ENCODE results near the gene EZH1. TPM values are rescaled to one million over a fixed set of nuclear protein-coding genes. Genes with fewer than 3 reads are reported as not detected.

Gene EZH1
- total and polyA plus RNA-seq, 2 experiments from 2014 or later, result 9.5 to 22.5 TPM

GRCh38 chr17:42675348-42675964 lies 69.4 kb downstream of the EZH1 start:
- TF ChIP-seq EZH2 (IDR thresholded peaks at IDR 0.05; ENCODE audit: borderline replicate concordance) (no peak), EZH2phosphoT487 (IDR thresholded peaks at IDR 0.05; ENCODE audit: low read depth, severe bottlenecking, unreplicated experiment) (no peak)
- TF ChIP-seq, protein P1, sequence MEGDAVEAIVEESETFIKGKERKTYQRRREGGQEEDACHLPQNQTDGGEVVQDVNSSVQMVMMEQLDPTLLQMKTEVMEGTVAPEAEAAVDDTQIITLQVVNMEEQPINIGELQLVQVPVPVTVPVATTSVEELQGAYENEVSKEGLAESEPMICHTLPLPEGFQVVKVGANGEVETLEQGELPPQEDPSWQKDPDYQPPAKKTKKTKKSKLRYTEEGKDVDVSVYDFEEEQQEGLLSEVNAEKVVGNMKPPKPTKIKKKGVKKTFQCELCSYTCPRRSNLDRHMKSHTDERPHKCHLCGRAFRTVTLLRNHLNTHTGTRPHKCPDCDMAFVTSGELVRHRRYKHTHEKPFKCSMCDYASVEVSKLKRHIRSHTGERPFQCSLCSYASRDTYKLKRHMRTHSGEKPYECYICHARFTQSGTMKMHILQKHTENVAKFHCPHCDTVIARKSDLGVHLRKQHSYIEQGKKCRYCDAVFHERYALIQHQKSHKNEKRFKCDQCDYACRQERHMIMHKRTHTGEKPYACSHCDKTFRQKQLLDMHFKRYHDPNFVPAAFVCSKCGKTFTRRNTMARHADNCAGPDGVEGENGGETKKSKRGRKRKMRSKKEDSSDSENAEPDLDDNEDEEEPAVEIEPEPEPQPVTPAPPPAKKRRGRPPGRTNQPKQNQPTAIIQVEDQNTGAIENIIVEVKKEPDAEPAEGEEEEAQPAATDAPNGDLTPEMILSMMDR (IDR thresholded peaks at IDR 0.05; ENCODE audit: poor library complexity), result no peak
- WGBS (ENCODE audit: low lambda C conversion rate, missing lambda C conversion rate), result 5% methylated on average over 23 of the region's 27 CpGs
- Histone ChIP-seq H3K27ac (peak overlapping the region; percentile 83), H3K36me3 (replicated peaks; ENCODE audit: insufficient read depth, low read depth) (no peaks in the 10 kb centered on the region), H3K9me2 (replicated peaks; ENCODE audit: insufficient read depth) (no peaks in the 10 kb centered on the region), H2AFZ (no peak overlapping the region), H3K4me3 (peak overlapping the region; percentile 84), H4K20me1 (ENCODE audit: insufficient read depth, poor library complexity, severe bottlenecking) (peaks cover 20% of the 10 kb centered on the region), H3K4me1 (ENCODE audit: insufficient read depth) (peaks cover 43% of the 10 kb centered on the region), H3K79me2 (peaks cover 30% of the 10 kb centered on the region), H3K4me2 (peak overlapping the region; percentile 95), H3K27me3 (no peaks in the 10 kb centered on the region), H3K9me3 (ENCODE audit: low read depth) (no peaks in the 10 kb centered on the region)
- peak; percentile 41 for DNase-seq (ENCODE audit: low spot score)

GRCh38 chr17:42674755-42675347 lies 70.0 kb downstream of the EZH1 start:
- Histone ChIP-seq H3K36me3 (replicated peaks; ENCODE audit: insufficient read depth, low read depth) (no peaks in the 10 kb centered on the region), H3K4me1 (ENCODE audit: insufficient read depth) (peaks cover 39% of the 10 kb centered on the region), H3K9me2 (replicated peaks; ENCODE audit: insufficient read depth) (no peaks in the 10 kb centered on the region), H3K27ac (no peak overlapping the region), H3K4me3 (peak overlapping the region; percentile 84), H3K4me2 (peak overlapping the region; percentile 95), H3K27me3 (no peaks in the 10 kb centered on the region), H2AFZ (no peak overlapping the region), H3K79me2 (peaks cover 30% of the 10 kb centered on the region), H4K20me1 (ENCODE audit: insufficient read depth, poor library complexity, severe bottlenecking) (peaks cover 20% of the 10 kb centered on the region), H3K9me3 (ENCODE audit: low read depth) (no peaks in the 10 kb centered on the region)
- TF ChIP-seq, protein P1 (IDR thresholded peaks at IDR 0.05; ENCODE audit: poor library complexity), result no peak
- TF ChIP-seq EZH2phosphoT487 (IDR thresholded peaks at IDR 0.05; ENCODE audit: low read depth, severe bottlenecking, unreplicated experiment), result no peak
- no peak for TF ChIP-seq EZH2 (IDR thresholded peaks at IDR 0.05; ENCODE audit: borderline replicate concordance)
- 73% methylated on average over 5 of the region's 9 CpGs for WGBS (ENCODE audit: low lambda C conversion rate, missing lambda C conversion rate)
- DNase-seq (ENCODE audit: low spot score), result no peak

GRCh38 chr17:42673885-42674754 lies 70.7 kb downstream of the EZH1 start:
- Histone ChIP-seq H4K20me1 (ENCODE audit: insufficient read depth, poor library complexity, severe bottlenecking) (peaks cover 20% of the 10 kb centered on the region), H3K27ac (no peak overlapping the region), H3K4me3 (no peak overlapping the region), H3K36me3 (replicated peaks; ENCODE audit: insufficient read depth, low read depth) (no peaks in the 10 kb centered on the region), H3K4me1 (ENCODE audit: insufficient read depth) (peaks cover 33% of the 10 kb centered on the region), H2AFZ (no peak overlapping the region), H3K9me3 (ENCODE audit: low read depth) (no peaks in the 10 kb centered on the region), H3K79me2 (peaks cover 30% of the 10 kb centered on the region), H3K4me2 (peak overlapping the region; percentile 95), H3K27me3 (no peaks in the 10 kb centered on the region), H3K9me2 (replicated peaks; ENCODE audit: insufficient read depth) (no peaks in the 10 kb centered on the region)
- TF ChIP-seq, protein P1 (IDR thresholded peaks at IDR 0.05; ENCODE audit: poor library complexity), result peak; percentile 44
- no peak for TF ChIP-seq EZH2 (IDR thresholded peaks at IDR 0.05; ENCODE audit: borderline replicate concordance)
- 48% methylated on average over 27 of the region's 32 CpGs for WGBS (ENCODE audit: low lambda C conversion rate, missing lambda C conversion rate)
- DNase-seq (ENCODE audit: low spot score), result peak; percentile 55
